Stimulated activated CD8-positive, alpha-beta memory T cell treated with anti-CD3 and anti-CD28 coated beads, Interleukin-2, amount 100 ng/mL, for 48 hours (primary cell): ENCODE measurements around the gene ANGPT4.
"Not testable (repeated sequence)": the region's sequence is repeated elsewhere in the genome, so short reads cannot be mapped to it uniquely, and the experiment has no call there.

ENCODE experiments used
- DNase-seq, 2 donors: peaks; one replicate each; pipeline ENCODE4 v3.0.0-alpha.2; 2020; ENCODE audit warnings: low read depth in 2 of 2

Gene ANGPT4

GRCh38 chr20:906703-907270 is 9.3 kb downstream of the ANGPT4 start:
- DNase-seq = no peak

GRCh38 chr20:906001-906520 is 10.1 kb downstream of the ANGPT4 start:
- no peak for DNase-seq

- DNase-seq = no peak
Observed at GRCh38 chr20:905396-905961, 10.7 kb downstream of the ANGPT4 start.

GRCh38 chr20:904039-904545 is 12.0 kb downstream of the ANGPT4 start:
- DNase-seq = no peak

- not testable (repeated sequence) for DNase-seq
Observed at GRCh38 chr20:897436-897835, 18.7 kb downstream of the ANGPT4 start.

GRCh38 chr20:896501-897025 is 19.6 kb downstream of the ANGPT4 start:
- no peak for DNase-seq

- not testable (repeated sequence) for DNase-seq
Observed at GRCh38 chr20:892371-892770, 23.8 kb downstream of the ANGPT4 start.

GRCh38 chr20:891706-892080 is 24.4 kb downstream of the ANGPT4 start:
- DNase-seq = no peak

GRCh38 chr20:891058-891705 is 25.0 kb downstream of the ANGPT4 start:
- DNase-seq = no peak

- no peak for DNase-seq
Observed at GRCh38 chr20:890666-891057, 25.5 kb downstream of the ANGPT4 start.

- DNase-seq = no peak
Observed at GRCh38 chr20:889932-890463, 26.1 kb downstream of the ANGPT4 start.

GRCh38 chr20:889106-889505 is 27.0 kb downstream of the ANGPT4 start:
- DNase-seq = no peak

- no peak for DNase-seq
Observed at GRCh38 chr20:888057-888456, 28.1 kb downstream of the ANGPT4 start.

- no peak for DNase-seq
Observed at GRCh38 chr20:887137-887536, 29.0 kb downstream of the ANGPT4 start.

- no peak for DNase-seq
Observed at GRCh38 chr20:884983-885952, 30.9 kb downstream of the ANGPT4 start.

- no peak for DNase-seq
Observed at GRCh38 chr20:881783-882144, 34.4 kb downstream of the ANGPT4 start.

- peak in 1 of 2 donors; percentile 7 for DNase-seq
Observed at GRCh38 chr20:881051-881782, 34.9 kb downstream of the ANGPT4 start.

- DNase-seq = no peak
Observed at GRCh38 chr20:879626-880025, 36.5 kb downstream of the ANGPT4 start.

- no peak for DNase-seq
Observed at GRCh38 chr20:878511-879307, 37.4 kb downstream of the ANGPT4 start.

GRCh38 chr20:877814-878213 is 38.3 kb downstream of the ANGPT4 start:
- DNase-seq = no peak
